Spleen (tissue), 11 donors: ENCODE measurements around the gene GALNT18. TPM values are rescaled to one million over a fixed set of nuclear protein-coding genes. Genes with fewer than 3 reads are reported as not detected.

Experiments used
- DNase-seq: peaks from one replicate; pipeline ENCODE4 v3.0.0-alpha.2; 2020
- H3K27ac ChIP-seq, 8 donors: fragments of 200-600 bp; sonication (generic) in 7 of 8; 1 replicate in 4 of 8; 2 replicates in 4 of 8; pipeline versions ENCODE4 v1.5.0 to v1.8.0; 2016 to 2021; ENCODE audit warnings: inconsistent platforms in 4 of 8, mild to moderate bottlenecking in 4 of 8, moderate library complexity in 1 of 8
- H3K27me3 ChIP-seq, 7 donors: fragments of 200-600 bp; sonication (generic) in 6 of 7; replicated peaks in 1 of 7; 1 replicate in 4 of 7; 2 replicates in 3 of 7; pipeline versions ENCODE4 v1.5.0 to v1.8.0; 2016 to 2021; ENCODE audit warnings: inconsistent platforms in 3 of 7, mild to moderate bottlenecking in 1 of 7
- H3K36me3 ChIP-seq, 6 donors: fragments of 200-600 bp; sonication (generic) in 5 of 6; 1 replicate in 4 of 6; 2 replicates in 2 of 6; pipeline versions ENCODE4 v1.5.0 to v1.8.0; 2016 to 2021; ENCODE audit warnings: inconsistent platforms in 2 of 6
- H3K4me1 ChIP-seq, 6 donors: fragments of 200-600 bp; sonication (generic) in 5 of 6; 1 replicate in 3 of 6; 2 replicates in 3 of 6; pipeline versions ENCODE4 v1.5.0 to v1.8.0; 2016 to 2021; ENCODE audit warnings: inconsistent platforms in 3 of 6
- H3K4me3 ChIP-seq, 8 donors: fragments of 200-600 bp; sonication (generic) in 7 of 8; 1 replicate in 4 of 8; 2 replicates in 4 of 8; pipeline versions ENCODE4 v1.5.0 to v1.8.0; 2016 to 2021; ENCODE audit warnings: inconsistent platforms in 4 of 8, mild to moderate bottlenecking in 4 of 8, moderate library complexity in 2 of 8
- H3K9me3 ChIP-seq, 8 donors: fragments of 200-600 bp; sonication (generic) in 7 of 8; 1 replicate in 4 of 8; 2 replicates in 4 of 8; pipeline versions ENCODE4 v1.5.0 to v1.8.0; 2016 to 2021; ENCODE audit warnings: inconsistent platforms in 4 of 8
- CTCF ChIP-seq, 11 experiments: fragments of 200-600 bp in 7 of 11; fragments of 450-650 bp in 4 of 11; sonication (generic) in 4 of 11; IDR thresholded peaks in 8 of 11; conservative IDR thresholded peaks in 3 of 11; 1 replicate in 7 of 11; 2 replicates in 4 of 11; pipeline versions ENCODE4 v1.4.0 to v1.8.0; 2016 to 2021; ENCODE audit warnings: antibody characterized with exemption in 11 of 11, inconsistent platforms in 4 of 11, mild to moderate bottlenecking in 1 of 11
- POLR2A ChIP-seq, 3 donors: fragments of 450-650 bp; IDR thresholded peaks; one replicate each; pipeline ENCODE4 v1.5.1; 2017; ENCODE audit warnings: antibody characterized with exemption in 3 of 3, mild to moderate bottlenecking in 1 of 3
- POLR2AphosphoS5 ChIP-seq, 3 donors: sonication (generic); formaldehyde crosslinking; IDR thresholded peaks; one replicate each; pipeline ENCODE4 v1.5.1; 2017; ENCODE audit warnings: antibody characterized with exemption in 3 of 3
- WGBS, 5 donors: extraction: QIAGEN DNeasy Blood & Tissue Kit in 3 of 5; methylation state at CpG; one replicate each; pipeline versions ENCODE4 v1.1.5 to v1.1.7; 2013 to 2018; 5-methylcytosine and 5-hydroxymethylcytosine counted together
- intact Hi-C: fragments of 100-400 bp; cut with DNase I; formaldehyde crosslinking; loops from one replicate; pipeline ENCODE4 v1.15.0; 2023; ENCODE audit warnings: low total_unique reads
- polyA plus RNA-seq, 3 donors: library from polyadenylated mRNA; stranded (reverse); fragments of 200-250 nt; gene quantifications; one replicate each; pipeline ENCODE4 v1.2.1, GENCODE V29; 2013
- total RNA-seq, 7 donors: library from RNA; depleted of rRNA in 3 of 7; stranded (reverse); fragments of >200 nt in 3 of 7; fragmentation: NEBNext Ultra II Directional in 4 of 7; extraction: Animal tissue kit (Norgen Biotek cat#: 25700) in 4 of 7; gene quantifications; one replicate each; pipeline versions ENCODE4 v1.1.0 to v1.2.1, GENCODE V29; 2016 to 2021
- donor health status: healthy with polysubstance abuse.
- donor health status: DM: no; HTN: no; CAD: no; lungs with moderate emphysema.
- donor health status: DM: no; HTN: no; CAD: no.
- donor health status: Bipolar disorder and iron deficiency.
- donor health status: healthy.
- donor health status: DM: no; HTN: no; CAD: no.
- donor health status: DM: yes; HTN: yes; CAD: no.

GALNT18 gene
- total and polyA plus RNA-seq, 10 donors, result 0.87 to 6.9 (median 3.9) TPM

- peak; percentile 75 for DNase-seq
- Histone ChIP-seq H3K27ac (peak overlapping the region in 1 of 8 donors; percentile 34), H3K27me3 (peaks cover 0 to 46% (median 20%) of the 10 kb centered on the region in 7 donors), H3K4me3 (peak overlapping the region in 5 of 8 donors; percentile 48 to 73 (median 61)), H3K9me3 (no peaks in the 10 kb centered on the region), H3K36me3 (no peaks in the 10 kb centered on the region), H3K4me1 (peaks cover 0 to 29% (median 25%) of the 10 kb centered on the region in 6 donors)
- TF ChIP-seq POLR2AphosphoS5 (IDR thresholded peaks at IDR 0.05), result no peak
- TF ChIP-seq CTCF (IDR thresholded peaks at IDR 0.05 in 8 of 11, conservative IDR thresholded peaks at IDR 0.05 in 3 of 11), result no peak
- no peak for TF ChIP-seq POLR2A (IDR thresholded peaks at IDR 0.05)
- 20 to 49% (median 25%) methylated on average over 9 to 12 of the region's 12 CpGs for WGBS, 5 donors
- intact Hi-C loops, result no loop called here
These were observed 518 bp upstream of the GALNT18 start for GRCh38 chr11:11622340-11622706.

GRCh38 chr11:11620921-11621572 is 758 bp downstream of the GALNT18 start:
- peaks cover 0 to 29% (median 25%) of the 10 kb centered on the region in 6 donors for H3K4me1 ChIP-seq
- 1 to 2% (median 1%) methylated on average over 12 to 55 of the region's 55 CpGs for WGBS, 5 donors
- H3K27me3 ChIP-seq, result peaks cover 0 to 46% (median 20%) of the 10 kb centered on the region in 7 donors
- no peaks in the 10 kb centered on the region for H3K36me3 ChIP-seq
- H3K27ac ChIP-seq, result peak overlapping the region in 3 of 8 donors; percentile 30 to 50 (median 39)
- peak in 1 of 3 donors; percentile 42 for TF ChIP-seq POLR2AphosphoS5 (IDR thresholded peaks at IDR 0.05)
- no peak for TF ChIP-seq POLR2A (IDR thresholded peaks at IDR 0.05)
- no peak for TF ChIP-seq CTCF (IDR thresholded peaks at IDR 0.05 in 8 of 11, conservative IDR thresholded peaks at IDR 0.05 in 3 of 11)
- peak; percentile 82 for DNase-seq
- no peaks in the 10 kb centered on the region for H3K9me3 ChIP-seq
- peak overlapping the region; percentile 44 to 73 (median 55) for H3K4me3 ChIP-seq
- intact Hi-C loops, result no loop called here

- peak overlapping the region in 1 of 8 donors; percentile 39 for H3K27ac ChIP-seq
- no peak for TF ChIP-seq CTCF (IDR thresholded peaks at IDR 0.05 in 8 of 11, conservative IDR thresholded peaks at IDR 0.05 in 3 of 11)
- no peak for TF ChIP-seq POLR2AphosphoS5 (IDR thresholded peaks at IDR 0.05)
- no peak for TF ChIP-seq POLR2A (IDR thresholded peaks at IDR 0.05)
- H3K9me3 ChIP-seq, result no peaks in the 10 kb centered on the region
- peak overlapping the region; percentile 44 to 73 (median 55) for H3K4me3 ChIP-seq
- DNase-seq, result peak; percentile 78
- 4 to 23% (median 12%) methylated on average over 43 to 48 of the region's 48 CpGs for WGBS, 5 donors
- H3K4me1 ChIP-seq, result peaks cover 0 to 29% (median 25%) of the 10 kb centered on the region in 6 donors
- H3K27me3 ChIP-seq, result peaks cover 0 to 46% (median 20%) of the 10 kb centered on the region in 7 donors
- intact Hi-C loops, result no loop called here
- H3K36me3 ChIP-seq, result no peaks in the 10 kb centered on the region
These were observed 1.5 kb downstream of the GALNT18 start for GRCh38 chr11:11620173-11620920.

- H3K4me3 ChIP-seq, result no peak overlapping the region
- intact Hi-C loops, result no loop called here
- no peaks in the 10 kb centered on the region for H3K36me3 ChIP-seq
- DNase-seq, result no peak
- H3K4me1 ChIP-seq, result peaks cover 0 to 29% (median 25%) of the 10 kb centered on the region in 6 donors
- no peaks in the 10 kb centered on the region for H3K9me3 ChIP-seq
- WGBS, 5 donors, result 56 to 61% (median 58%) methylated on average over 4 of the region's 4 CpGs
- no peak for TF ChIP-seq POLR2A (IDR thresholded peaks at IDR 0.05)
- no peak for TF ChIP-seq POLR2AphosphoS5 (IDR thresholded peaks at IDR 0.05)
- TF ChIP-seq CTCF (IDR thresholded peaks at IDR 0.05 in 8 of 11, conservative IDR thresholded peaks at IDR 0.05 in 3 of 11), result no peak
- no peak overlapping the region for H3K27ac ChIP-seq
- H3K27me3 ChIP-seq, result peaks cover 0 to 46% (median 20%) of the 10 kb centered on the region in 7 donors
These were observed 2.8 kb downstream of the GALNT18 start for GRCh38 chr11:11618973-11619435.
